WERI-Rb-1 (cell line): Measurements from ENCODE around the gene NT5DC1.

Experiments
- DNase-seq: peaks from one replicate; pipeline ENCODE4 v3.0.0-alpha.2; 2020
- H3K27ac ChIP-seq: fragments of 250-450 bp; sonication (Bioruptor Pico); 2 replicates; pipeline ENCODE4 v1.5.1; 2020; ENCODE audit warnings: mild to moderate bottlenecking, moderate library complexity
- H3K27me3 ChIP-seq: fragments of 250-450 bp; sonication (Bioruptor Pico); 2 replicates; pipeline ENCODE4 v1.5.1; 2021; ENCODE audit warnings: mild to moderate bottlenecking, low read depth, moderate library complexity; ENCODE audit not compliant: insufficient read depth, severe bottlenecking
- H3K36me3 ChIP-seq: fragments of 250-450 bp; sonication (Bioruptor Pico); 2 replicates; pipeline ENCODE4 v1.5.1; 2020; ENCODE audit warnings: mild to moderate bottlenecking, moderate library complexity
- H3K4me3 ChIP-seq: 2 replicates; pipeline ENCODE4 v1.5.1; 2011; ENCODE audit warnings: low read depth, mild to moderate bottlenecking, control low read depth, low read length
- H3K9me3 ChIP-seq: fragments of 250-450 bp; sonication (Bioruptor Pico); 2 replicates; pipeline ENCODE4 v1.5.1; 2021; ENCODE audit warnings: mild to moderate bottlenecking, moderate library complexity; ENCODE audit not compliant: severe bottlenecking
- CTCF ChIP-seq: IDR thresholded peaks from 2 replicates; pipeline ENCODE4 v1.5.1; 2011; ENCODE audit warnings: low read depth, mild to moderate bottlenecking, control low read depth, inconsistent platforms, low read length

Gene NT5DC1

GRCh38 chr6:116256694-116257093 lies 156.0 kb downstream of the NT5DC1 start:
- H3K4me3 ChIP-seq, result no peak overlapping the region
- no peak overlapping the region for H3K27ac ChIP-seq
- peaks cover 7% of the 10 kb centered on the region for H3K36me3 ChIP-seq
- no peak for TF ChIP-seq CTCF
- DNase-seq, result no peak
- H3K9me3 ChIP-seq, result no peaks in the 10 kb centered on the region
- no peaks in the 10 kb centered on the region for H3K27me3 ChIP-seq

- no peaks in the 10 kb centered on the region for H3K36me3 ChIP-seq
- no peak for TF ChIP-seq CTCF
- H3K4me3 ChIP-seq, result no peak overlapping the region
- no peak overlapping the region for H3K27ac ChIP-seq
- H3K9me3 ChIP-seq, result no peaks in the 10 kb centered on the region
- H3K27me3 ChIP-seq, result no peaks in the 10 kb centered on the region
- DNase-seq, result no peak
These were observed 157.9 kb downstream of the NT5DC1 start for GRCh38 chr6:116258520-116258919.

GRCh38 chr6:116263353-116263752 lies 162.7 kb downstream of the NT5DC1 start:
- no peak for TF ChIP-seq CTCF
- Histone ChIP-seq H3K4me3 (no peak overlapping the region), H3K36me3 (no peaks in the 10 kb centered on the region)

GRCh38 chr6:116265041-116265829 lies 164.6 kb downstream of the NT5DC1 start:
- H3K27me3 ChIP-seq, result no peaks in the 10 kb centered on the region
- H3K4me3 ChIP-seq, result no peak overlapping the region
- no peaks in the 10 kb centered on the region for H3K9me3 ChIP-seq
- TF ChIP-seq CTCF, result no peak
- no peaks in the 10 kb centered on the region for H3K36me3 ChIP-seq
- no peak for DNase-seq
- H3K27ac ChIP-seq, result no peak overlapping the region

More at GRCh38 chr6:116263353-116263752, 162.7 kb downstream of the NT5DC1 start:
- no peak for DNase-seq
- no peaks in the 10 kb centered on the region for H3K9me3 ChIP-seq
- H3K27me3 ChIP-seq, result no peaks in the 10 kb centered on the region
- no peak overlapping the region for H3K27ac ChIP-seq

- Histone ChIP-seq H3K9me3 (no peaks in the 10 kb centered on the region), H3K27ac (no peak overlapping the region), H3K36me3 (no peaks in the 10 kb centered on the region), H3K4me3 (no peak overlapping the region), H3K27me3 (no peaks in the 10 kb centered on the region)
- no peak for DNase-seq
- TF ChIP-seq CTCF, result no peak
These were observed 166.2 kb downstream of the NT5DC1 start for GRCh38 chr6:116266803-116267202.
